Measurements from ENCODE around the gene RNH1.
A peak's percentile ranks its signal among the peaks of the same experiment; 100 is the strongest.

The RNH1 gene

GRCh38 chr11:516400-516799 is 9.4 kb upstream of the RNH1 start:
- TF ChIP-seq POLR2AphosphoS5 (IDR thresholded peaks at IDR 0.05; ENCODE audit: borderline replicate concordance, low read depth, low read length) (no peak), EZH2 (IDR thresholded peaks at IDR 0.05) (no peak), FOXP2 (optimal IDR thresholded peaks at IDR 0.05; ENCODE audit: control extremely low read depth, extremely low read length, insufficient read depth) (no peak)
- Histone ChIP-seq H3K27ac (no peak overlapping the region), H3K36me3 (ENCODE audit: insufficient read depth, low read length) (no peaks in the 10 kb centered on the region), H3K9ac (ENCODE audit: insufficient read length) (no peak overlapping the region), H3K9me3 (ENCODE audit: low read depth, low read length) (no peaks in the 10 kb centered on the region), H3K4me3 (no peak overlapping the region)
- DNase-seq (ENCODE audit: low read depth, low spot score): no peak

- H3K9me3 ChIP-seq (ENCODE audit: low read depth, low read length): no peaks in the 10 kb centered on the region
- H3K36me3 ChIP-seq (ENCODE audit: insufficient read depth, low read length): no peaks in the 10 kb centered on the region; the same call in 1 of the 2 replicates
- TF ChIP-seq EZH2 (IDR thresholded peaks at IDR 0.05) (no peak), FOXP2 (optimal IDR thresholded peaks at IDR 0.05; ENCODE audit: control extremely low read depth, extremely low read length, insufficient read depth) (no peak), POLR2AphosphoS5 (IDR thresholded peaks at IDR 0.05; ENCODE audit: borderline replicate concordance, low read depth, low read length) (no peak)
- DNase-seq (ENCODE audit: low read depth, low spot score): no peak
- no peak overlapping the region for H3K27ac ChIP-seq
- no peak overlapping the region for H3K9ac ChIP-seq (ENCODE audit: insufficient read length)
- no peak overlapping the region for H3K4me3 ChIP-seq
Measured at GRCh38 chr11:515131-515530, 8.1 kb upstream of the RNH1 start.

- Histone ChIP-seq H3K36me3 (ENCODE audit: insufficient read depth, low read length) (peaks cover 4% of the 10 kb centered on the region; the same call in 1 of the 2 replicates), H3K27ac (no peak overlapping the region)
- DNase-seq (ENCODE audit: low read depth, low spot score): no peak
Measured at GRCh38 chr11:514606-515005, 7.6 kb upstream of the RNH1 start.

GRCh38 chr11:512761-513595 is 5.9 kb upstream of the RNH1 start:
- Histone ChIP-seq H3K9me3 (ENCODE audit: low read depth, low read length) (no peaks in the 10 kb centered on the region), H3K27ac (no peak overlapping the region), H3K4me3 (no peak overlapping the region), H3K9ac (ENCODE audit: insufficient read length) (no peak overlapping the region), H3K36me3 (ENCODE audit: insufficient read depth, low read length) (peaks cover 7% of the 10 kb centered on the region; the same call in 1 of the 2 replicates)
- no peak for TF ChIP-seq POLR2AphosphoS5 (IDR thresholded peaks at IDR 0.05; ENCODE audit: borderline replicate concordance, low read depth, low read length)
- no peak for TF ChIP-seq EZH2 (IDR thresholded peaks at IDR 0.05)
- no peak for TF ChIP-seq FOXP2 (optimal IDR thresholded peaks at IDR 0.05; ENCODE audit: control extremely low read depth, extremely low read length, insufficient read depth)
- no peak for DNase-seq (ENCODE audit: low read depth, low spot score)

More at GRCh38 chr11:514606-515005, 7.6 kb upstream of the RNH1 start:
- H3K9ac ChIP-seq (ENCODE audit: insufficient read length): no peak overlapping the region
- H3K9me3 ChIP-seq (ENCODE audit: low read depth, low read length): no peaks in the 10 kb centered on the region
- no peak overlapping the region for H3K4me3 ChIP-seq
- TF ChIP-seq EZH2 (IDR thresholded peaks at IDR 0.05) (no peak), POLR2AphosphoS5 (IDR thresholded peaks at IDR 0.05; ENCODE audit: borderline replicate concordance, low read depth, low read length) (no peak), FOXP2 (optimal IDR thresholded peaks at IDR 0.05; ENCODE audit: control extremely low read depth, extremely low read length, insufficient read depth) (no peak)

GRCh38 chr11:508956-509355 is 1.9 kb upstream of the RNH1 start:
- DNase-seq (ENCODE audit: low read depth, low spot score): no peak
- no peak overlapping the region for H3K9ac ChIP-seq (ENCODE audit: insufficient read length)
- no peak overlapping the region for H3K27ac ChIP-seq
- peaks cover 10% of the 10 kb centered on the region; the same call in 1 of the 2 replicates for H3K36me3 ChIP-seq (ENCODE audit: insufficient read depth, low read length)
- no peaks in the 10 kb centered on the region for H3K9me3 ChIP-seq (ENCODE audit: low read depth, low read length)
- H3K4me3 ChIP-seq: no peak overlapping the region
- TF ChIP-seq FOXP2 (optimal IDR thresholded peaks at IDR 0.05; ENCODE audit: control extremely low read depth, extremely low read length, insufficient read depth) (no peak), POLR2AphosphoS5 (IDR thresholded peaks at IDR 0.05; ENCODE audit: borderline replicate concordance, low read depth, low read length) (no peak), EZH2 (IDR thresholded peaks at IDR 0.05) (no peak)

- no peaks in the 10 kb centered on the region for H3K9me3 ChIP-seq (ENCODE audit: low read depth, low read length)
- H3K36me3 ChIP-seq (ENCODE audit: insufficient read depth, low read length): peaks cover 10% of the 10 kb centered on the region; the same call in 1 of the 2 replicates
- DNase-seq (ENCODE audit: low read depth, low spot score): no peak
- TF ChIP-seq POLR2AphosphoS5 (IDR thresholded peaks at IDR 0.05; ENCODE audit: borderline replicate concordance, low read depth, low read length): no peak
- TF ChIP-seq FOXP2 (optimal IDR thresholded peaks at IDR 0.05; ENCODE audit: control extremely low read depth, extremely low read length, insufficient read depth): no peak
- TF ChIP-seq EZH2 (IDR thresholded peaks at IDR 0.05): no peak
- H3K4me3 ChIP-seq: peak overlapping the region; percentile 98
- peak overlapping the region; percentile 57 for H3K27ac ChIP-seq
- peak overlapping the region; percentile 92 for H3K9ac ChIP-seq (ENCODE audit: insufficient read length)
Measured at GRCh38 chr11:507727-508515, 879 bp upstream of the RNH1 start.

GRCh38 chr11:506238-506994 is 626 bp downstream of the RNH1 start:
- TF ChIP-seq EZH2 (IDR thresholded peaks at IDR 0.05) (no peak), POLR2AphosphoS5 (IDR thresholded peaks at IDR 0.05; ENCODE audit: borderline replicate concordance, low read depth, low read length) (peak; percentile 61; the same call in 1 of the 2 replicates)
- Histone ChIP-seq H3K9ac (ENCODE audit: insufficient read length) (peak overlapping the region; percentile 100), H3K27ac (peak overlapping the region; percentile 99), H3K9me3 (ENCODE audit: low read depth, low read length) (no peaks in the 10 kb centered on the region), H3K36me3 (ENCODE audit: insufficient read depth, low read length) (peaks cover 10% of the 10 kb centered on the region; the same call in 1 of the 2 replicates), H3K4me3 (peak overlapping the region; percentile 98)
- DNase-seq (ENCODE audit: low read depth, low spot score): peak; percentile 84

Measured in SK-N-MC (cell line).